GM12801 (cell line): Measurements from ENCODE around the gene PRRX1.

Experiments used
- TF ChIP-seq, protein P1 (sequence below): IDR thresholded peaks from one replicate; pipeline ENCODE4 v1.5.1; 2011; ENCODE audit warnings: control low read depth; ENCODE audit not compliant: insufficient read length; ENCODE audit errors: extremely low read depth

Gene PRRX1

DNA sequence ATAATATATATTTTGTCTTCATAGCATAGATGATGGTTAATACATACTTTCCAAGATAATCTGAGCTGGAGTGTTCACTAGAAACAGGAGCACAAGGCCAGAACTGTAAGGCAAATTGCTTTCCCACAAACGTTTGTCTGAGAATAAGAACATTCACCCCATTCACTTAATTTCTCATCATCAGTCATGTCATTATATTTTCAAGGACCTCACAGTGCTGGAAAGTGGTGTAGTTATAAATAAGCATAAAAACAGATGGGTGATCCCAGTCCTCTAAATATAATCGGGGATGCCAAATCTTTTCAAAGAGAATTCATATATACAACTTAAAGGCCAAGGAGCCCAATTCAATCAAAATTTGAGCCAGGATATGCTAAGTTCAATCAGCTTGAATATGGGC lies 8.4 kb downstream of the PRRX1 start:
- TF ChIP-seq, protein P1, sequence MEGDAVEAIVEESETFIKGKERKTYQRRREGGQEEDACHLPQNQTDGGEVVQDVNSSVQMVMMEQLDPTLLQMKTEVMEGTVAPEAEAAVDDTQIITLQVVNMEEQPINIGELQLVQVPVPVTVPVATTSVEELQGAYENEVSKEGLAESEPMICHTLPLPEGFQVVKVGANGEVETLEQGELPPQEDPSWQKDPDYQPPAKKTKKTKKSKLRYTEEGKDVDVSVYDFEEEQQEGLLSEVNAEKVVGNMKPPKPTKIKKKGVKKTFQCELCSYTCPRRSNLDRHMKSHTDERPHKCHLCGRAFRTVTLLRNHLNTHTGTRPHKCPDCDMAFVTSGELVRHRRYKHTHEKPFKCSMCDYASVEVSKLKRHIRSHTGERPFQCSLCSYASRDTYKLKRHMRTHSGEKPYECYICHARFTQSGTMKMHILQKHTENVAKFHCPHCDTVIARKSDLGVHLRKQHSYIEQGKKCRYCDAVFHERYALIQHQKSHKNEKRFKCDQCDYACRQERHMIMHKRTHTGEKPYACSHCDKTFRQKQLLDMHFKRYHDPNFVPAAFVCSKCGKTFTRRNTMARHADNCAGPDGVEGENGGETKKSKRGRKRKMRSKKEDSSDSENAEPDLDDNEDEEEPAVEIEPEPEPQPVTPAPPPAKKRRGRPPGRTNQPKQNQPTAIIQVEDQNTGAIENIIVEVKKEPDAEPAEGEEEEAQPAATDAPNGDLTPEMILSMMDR: no peak

GRCh38 chr1:170674239-170674638 lies 10.3 kb downstream of the PRRX1 start:
- TF ChIP-seq, protein P1: no peak

GRCh38 chr1:170674986-170675385 lies 11.1 kb downstream of the PRRX1 start:
- TF ChIP-seq, protein P1: no peak

- TF ChIP-seq, protein P1: no peak
These were observed 11.9 kb downstream of the PRRX1 start for GRCh38 chr1:170675865-170676264.

DNA sequence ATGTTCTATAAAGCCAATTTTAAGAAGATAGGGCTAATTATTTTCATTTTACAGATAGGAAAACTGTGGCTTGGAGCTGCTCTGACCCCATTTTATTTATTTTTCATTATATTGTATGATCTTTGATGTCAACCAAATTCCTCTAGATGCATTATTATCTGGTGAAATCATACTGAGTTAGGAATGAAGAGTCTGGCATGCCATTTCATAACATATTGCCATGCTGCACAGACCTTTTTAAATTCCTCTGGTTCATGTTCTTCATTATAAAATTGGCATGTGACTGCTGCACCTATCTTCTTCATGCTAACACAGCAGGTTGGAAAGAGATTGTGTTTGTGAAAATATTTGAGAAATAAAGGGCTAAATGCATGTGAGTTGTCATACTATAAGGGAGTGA lies 12.7 kb downstream of the PRRX1 start:
- TF ChIP-seq, protein P1: no peak

GRCh38 chr1:170678027-170678600 lies 14.2 kb downstream of the PRRX1 start:
- TF ChIP-seq, protein P1: no peak

- TF ChIP-seq, protein P1: no peak
These were observed 16.5 kb downstream of the PRRX1 start for GRCh38 chr1:170680428-170680827.
